AG04450 (cell line): ENCODE results near the gene KCNK7. TPM values are rescaled to one million over a fixed set of nuclear protein-coding genes. Genes with fewer than 3 reads are reported as not detected.

Experiments used
- CTCF ChIA-PET: fragments of 300-600, 350-600 bp; formaldehyde crosslinking; extraction: SDS; loops from one replicate; lab custom pipeline; 2022; ENCODE audit warnings: antibody characterized with exemption, inconsistent platforms; lab: Charles Lee
- POLR2A ChIA-PET: fragments of 350-600 bp; formaldehyde crosslinking; extraction: SDS; loops from one replicate; lab custom pipeline; 2021; ENCODE audit warnings: antibody characterized with exemption, inconsistent platforms; lab: Yijun Ruan, JAX
- DNase-seq: peaks from one replicate; pipeline ENCODE4 v3.0.0-alpha.2; 2011; ENCODE audit warnings: low read depth, low spot score
- H3K27ac ChIP-seq: one replicate; pipeline ENCODE4 v1.5.1; 2012; ENCODE audit warnings: low read depth, low read length, control low read depth
- H3K27me3 ChIP-seq: one replicate; pipeline ENCODE4 v1.6.0; 2012; ENCODE audit warnings: low read length; ENCODE audit not compliant: control insufficient read depth, insufficient read depth
- H3K4me3 ChIP-seq: 2 replicates; pipeline ENCODE4 v1.5.1; 2011; ENCODE audit warnings: mild to moderate bottlenecking, low read depth, low read length, control low read depth
- H3K9me3 ChIP-seq: 2 replicates; pipeline ENCODE4 v1.5.1; 2012; ENCODE audit warnings: low read length; ENCODE audit not compliant: control insufficient read depth, insufficient read depth
- CTCF ChIP-seq: IDR thresholded peaks from 2 replicates; pipeline ENCODE4 v1.5.1; 2011; ENCODE audit warnings: low read depth, low read length, control low read depth, inconsistent platforms
- polyA plus RNA-seq: library from polyadenylated mRNA; depleted of rRNA; stranded (reverse); fragments of >200 nt; gene quantifications from 2 replicates; pipeline ENCODE4 v1.2.3, GENCODE V29; 2011

KCNK7 gene
- polyA plus RNA-seq, 1 experiment: not detected

GRCh38 chr11:65634440-65634839 is 38.8 kb upstream of the KCNK7 start:
- no peaks in the 10 kb centered on the region; the same call in 1 of the 2 replicates for H3K9me3 ChIP-seq
- H3K4me3 ChIP-seq: no peak overlapping the region
- no peaks in the 10 kb centered on the region for H3K27me3 ChIP-seq
- ChIA-PET CTCF (no interaction called here), POLR2A (no interaction called here)
- no peak for TF ChIP-seq CTCF
- DNase-seq: no peak
- H3K27ac ChIP-seq: no peak overlapping the region

- no peak for DNase-seq
- no peak for TF ChIP-seq CTCF
- ChIA-PET POLR2A (no interaction called here), CTCF (no interaction called here)
- no peaks in the 10 kb centered on the region; the same call in 1 of the 2 replicates for H3K9me3 ChIP-seq
- H3K4me3 ChIP-seq: no peak overlapping the region
- H3K27ac ChIP-seq: no peak overlapping the region
- no peaks in the 10 kb centered on the region for H3K27me3 ChIP-seq
These were observed 38.5 kb upstream of the KCNK7 start for GRCh38 chr11:65634109-65634436.

- Histone ChIP-seq H3K27ac (no peak overlapping the region), H3K27me3 (no peaks in the 10 kb centered on the region), H3K4me3 (no peak overlapping the region), H3K9me3 (no peaks in the 10 kb centered on the region; the same call in 1 of the 2 replicates)
- no peak for TF ChIP-seq CTCF
- ChIA-PET CTCF (no interaction called here), POLR2A (no interaction called here)
- DNase-seq: no peak
These were observed 37.9 kb upstream of the KCNK7 start for GRCh38 chr11:65633390-65634108.

GRCh38 chr11:65630215-65630614 is 34.6 kb upstream of the KCNK7 start:
- CTCF ChIA-PET: no interaction called here
- POLR2A ChIA-PET: no interaction called here

More at GRCh38 chr11:65630215-65630614, 34.6 kb upstream of the KCNK7 start:
- H3K4me3 ChIP-seq: no peak overlapping the region
- no peak overlapping the region for H3K27ac ChIP-seq
- TF ChIP-seq CTCF: no peak
- no peaks in the 10 kb centered on the region; the same call in 1 of the 2 replicates for H3K9me3 ChIP-seq
- no peaks in the 10 kb centered on the region for H3K27me3 ChIP-seq
- DNase-seq: no peak
